22Rv1 (cell line): ENCODE measurements around the gene CCDC200.

ENCODE experiments used
- H3K27ac ChIP-seq: fragments of 450-650 bp; 2 replicates; pipeline ENCODE4 v1.5.1; 2017
- CTCF ChIP-seq: fragments of 450-650 bp; IDR thresholded peaks from 2 replicates; pipeline ENCODE4 v1.5.1; 2017; ENCODE audit warnings: mild to moderate bottlenecking
- ZFX ChIP-seq: fragments of 450-650 bp; IDR thresholded peaks from 2 replicates; pipeline ENCODE4 v1.6.1; 2017; ENCODE audit warnings: antibody characterized with exemption, borderline replicate concordance

CCDC200 gene

GRCh38 chr17:43220511-43221125, 7.8 kb downstream of the CCDC200 start:
- TF ChIP-seq ZFX, result no peak
- no peak for TF ChIP-seq CTCF
- no peak overlapping the region for H3K27ac ChIP-seq

GRCh38 chr17:43219746-43220380, 8.6 kb downstream of the CCDC200 start:
- TF ChIP-seq CTCF (no peak), ZFX (no peak)
- H3K27ac ChIP-seq, result no peak overlapping the region

- TF ChIP-seq CTCF (no peak), ZFX (no peak)
- no peak overlapping the region for H3K27ac ChIP-seq
Measured at GRCh38 chr17:43219001-43219400, 9.4 kb downstream of the CCDC200 start.

GRCh38 chr17:43217614-43218087, 10.8 kb downstream of the CCDC200 start:
- no peak overlapping the region for H3K27ac ChIP-seq
- TF ChIP-seq CTCF (no peak), ZFX (no peak)

GRCh38 chr17:43216762-43217613, 11.4 kb downstream of the CCDC200 start:
- H3K27ac ChIP-seq, result no peak overlapping the region
- TF ChIP-seq ZFX (no peak), CTCF (no peak)

GRCh38 chr17:43216369-43216761, 12.1 kb downstream of the CCDC200 start:
- TF ChIP-seq ZFX (no peak), CTCF (no peak)
- no peak overlapping the region for H3K27ac ChIP-seq

- TF ChIP-seq CTCF (no peak), ZFX (no peak)
- no peak overlapping the region for H3K27ac ChIP-seq
Measured at GRCh38 chr17:43215341-43215740, 13.1 kb downstream of the CCDC200 start.
